K562 (cell line): ENCODE data around the gene RAB26. TPM values are rescaled to one million over a fixed set of nuclear protein-coding genes. Genes with fewer than 3 reads are reported as not detected.

Source experiments
- ATF7 ChIP-seq: fragments of 450-650 bp; IDR thresholded peaks from 2 replicates; pipeline ENCODE4 v1.7.1; 2014; ENCODE audit warnings: mild to moderate bottlenecking, moderate library complexity
- CEBPG ChIP-seq, 3 experiments: fragments of 200-800 bp in 1 of 3; sonication (Bioruptor generic) in 1 of 3; sonication (generic) in 1 of 3; formaldehyde crosslinking in 1 of 3; IDR thresholded peaks in 2 of 3; conservative IDR thresholded peaks in 1 of 3; 2 replicates each; pipeline versions ENCODE4 v1.6.1 to v1.8.0; 2016 to 2022; ENCODE audit warnings: missing compliant biosample characterization in 2 of 3, missing genetic modification characterization in 2 of 3, mild to moderate bottlenecking in 1 of 3, missing genetic modification reagents in 1 of 3
- CXXC5 ChIP-seq: fragments of 250-450 bp; sonication (Bioruptor Pico); IDR thresholded peaks from 2 replicates; pipeline ENCODE4 v1.8.0; 2022; ENCODE audit warnings: inconsistent platforms, mild to moderate bottlenecking, moderate library complexity
- ESRRA ChIP-seq: fragments of 450-650 bp; IDR thresholded peaks from 2 replicates; pipeline ENCODE4 v1.6.1; 2014; ENCODE audit warnings: low read depth, mild to moderate bottlenecking, moderate library complexity, borderline replicate concordance
- FIP1L1 ChIP-seq: fragments of 200-400 bp; formaldehyde crosslinking; IDR thresholded peaks from 2 replicates; pipeline ENCODE4 v1.6.1; 2018; ENCODE audit warnings: mild to moderate bottlenecking, low read depth, low read length; ENCODE audit not compliant: poor library complexity, severe bottlenecking
- GTF2E2 ChIP-seq: fragments of 200-800 bp; sonication (Bioruptor generic); IDR thresholded peaks from 2 replicates; pipeline ENCODE4 v1.6.1; 2016; ENCODE audit warnings: missing genetic modification characterization, missing compliant biosample characterization
- HMGXB4 ChIP-seq: sonication (generic); formaldehyde crosslinking; IDR thresholded peaks from 2 replicates; pipeline ENCODE4 v1.8.1; 2023; ENCODE audit warnings: mild to moderate bottlenecking, missing genetic modification reagents
- LEF1 ChIP-seq: fragments of 450-650 bp; IDR thresholded peaks from 2 replicates; pipeline ENCODE4 v1.6.1; 2016; ENCODE audit warnings: mild to moderate bottlenecking
- MAZ ChIP-seq, 2 experiments: fragments of 450-650 bp in 1 of 2; sonication (generic) in 1 of 2; formaldehyde crosslinking; IDR thresholded peaks in 1 of 2; conservative IDR thresholded peaks in 1 of 2; 2 replicates each; pipeline versions ENCODE4 v1.4.0 to v1.5.0; 2020; ENCODE audit warnings: mild to moderate bottlenecking in 1 of 2, missing genetic modification reagents in 1 of 2
- NR4A1 ChIP-seq, 2 experiments: fragments of 250-450 bp in 1 of 2; fragments of 450-650 bp in 1 of 2; sonication (Bioruptor Pico) in 1 of 2; IDR thresholded peaks; 2 replicates each; pipeline versions ENCODE4 v1.4.0 to v1.6.1; 2016 to 2020; ENCODE audit warnings: mild to moderate bottlenecking in 2 of 2, missing compliant biosample characterization in 1 of 2, missing genetic modification characterization in 1 of 2, moderate library complexity in 1 of 2
- NRF1 ChIP-seq, 2 experiments: fragments of 450-650 bp; IDR thresholded peaks in 1 of 2; conservative IDR thresholded peaks in 1 of 2; 2 replicates each; pipeline ENCODE4 v1.6.1; 2014; ENCODE audit warnings: mild to moderate bottlenecking in 2 of 2
- SAP30 ChIP-seq: fragments of 200-600 bp; sonication (generic); IDR thresholded peaks from 2 replicates; pipeline ENCODE4 v1.6.1; 2012; ENCODE audit warnings: borderline replicate concordance, low read depth, mild to moderate bottlenecking, moderate library complexity, low read length, control low read depth, inconsistent platforms; ENCODE audit not compliant: insufficient read depth, poor library complexity, severe bottlenecking
- SUPT5H ChIP-seq: fragments of 450-650 bp; IDR thresholded peaks from 2 replicates; pipeline ENCODE4 v1.6.1; 2016
- U2AF1 ChIP-seq: fragments of 200-400 bp; formaldehyde crosslinking; optimal IDR thresholded peaks from 2 replicates; pipeline ENCODE3; 2017; ENCODE audit warnings: mild to moderate bottlenecking, low read depth, low read length, moderate library complexity
- ZNF212 ChIP-seq: fragments of 450-650 bp; formaldehyde crosslinking; IDR thresholded peaks from 2 replicates; pipeline ENCODE4 v1.4.0; 2020; ENCODE audit warnings: mild to moderate bottlenecking
- ZNF253 ChIP-seq: fragments of 250-450 bp; sonication (Bioruptor Pico); conservative IDR thresholded peaks from 2 replicates; pipeline ENCODE4 v1.6.1; 2021; ENCODE audit warnings: mild to moderate bottlenecking
- ZNF77 ChIP-seq: fragments of 250-450 bp; sonication (Bioruptor Pico); IDR thresholded peaks from 2 replicates; pipeline ENCODE4 v1.5.0; 2020
- ZNF780A ChIP-seq: fragments of 250-450 bp; sonication (Bioruptor Pico); IDR thresholded peaks from 2 replicates; pipeline ENCODE4 v1.5.0; 2021; ENCODE audit warnings: mild to moderate bottlenecking
- ZNF79 ChIP-seq: fragments of 250-450 bp; sonication (Bioruptor Pico); IDR thresholded peaks from 2 replicates; pipeline ENCODE4 v1.4.0; 2020; ENCODE audit warnings: low read depth, mild to moderate bottlenecking, moderate library complexity
- polyA plus RNA-seq, 8 experiments: library from polyadenylated mRNA; depleted of rRNA in 4 of 8; stranded (reverse) in 5 of 8; unstranded in 3 of 8; fragments of >200 nt; fragmentation: Nextera tagmentation in 2 of 8; fragmentation: Illumina TruSeq in 1 of 8; extraction: Ambion mirVana in 2 of 8; extraction: Trizol in 1 of 8; gene quantifications; 2 replicates each; pipeline versions ENCODE4 v1.2.1 to v1.2.3, GENCODE V29; 2011 to 2014; ENCODE audit warnings: inconsistent platforms in 1 of 8, missing spikeins in 1 of 8
- total RNA-seq, 7 experiments: library from RNA; depleted of rRNA in 6 of 7; stranded (reverse); fragments of >200 nt in 6 of 7; fragmentation: Illumina TruSeq in 2 of 7; extraction: Trizol in 2 of 7; gene quantifications; 2 replicates each; pipeline versions ENCODE4 v1.2.1 to v1.2.3, GENCODE V29; 2011 to 2021; ENCODE audit warnings: low replicate concordance in 1 of 7
- TF ChIP-seq, protein P1 (sequence below): fragments of 250-450 bp; sonication (Bioruptor Pico); IDR thresholded peaks from 2 replicates; pipeline ENCODE4 v1.4.0; 2020

Gene RAB26
- total and polyA plus RNA-seq, 9 of the 15 experiments (the other 6 are each of a cell fraction or from before 2014, with no cell fraction given): 0.25 to 6.1 (median 2.1) TPM

DNA sequence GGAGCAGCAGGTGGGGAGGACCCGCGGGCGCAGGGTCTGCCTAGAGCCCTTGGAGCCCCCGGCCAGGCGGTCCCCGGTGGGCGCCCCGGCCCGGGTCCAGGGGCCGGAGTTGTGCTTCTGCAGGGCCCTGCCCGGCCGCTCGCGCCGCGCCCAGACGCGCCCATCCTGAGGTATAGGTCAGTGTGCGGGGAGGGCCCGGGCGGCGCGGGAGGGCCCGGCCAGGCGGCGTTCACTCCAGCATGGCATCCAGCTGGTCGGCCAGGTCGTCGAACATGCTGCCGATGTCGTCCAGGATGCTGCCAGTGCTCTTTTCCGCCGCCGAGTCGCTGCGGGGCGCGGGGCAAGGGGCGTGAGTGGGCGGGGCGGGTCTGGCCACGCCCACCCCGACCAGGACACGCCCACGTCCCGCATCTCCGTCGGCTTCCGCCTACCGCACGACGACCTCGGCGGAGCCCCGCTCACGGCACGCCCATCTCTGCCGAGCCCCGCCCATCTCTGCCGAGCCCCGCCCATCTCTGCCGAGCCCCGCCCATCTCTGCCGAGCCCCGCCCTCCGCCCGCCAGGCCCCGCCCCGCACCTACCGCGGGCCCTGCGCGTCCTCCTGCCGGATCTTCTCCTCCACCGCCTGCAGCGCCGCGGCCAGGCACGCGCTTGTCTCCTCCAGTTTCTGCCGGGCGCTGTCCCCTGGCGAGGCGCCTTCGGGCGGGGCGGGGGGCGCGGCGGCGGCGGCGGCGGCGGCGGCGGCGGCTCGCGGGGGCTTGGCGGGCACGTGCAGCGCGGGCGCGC is 30.1 kb downstream of the RAB26 start (continued):
- TF ChIP-seq ZNF780A (no peak), ATF7 (no peak), CXXC5 (peak; percentile 41), ZNF212 (no peak), ESRRA (no peak), SUPT5H (peak; percentile 65), SAP30 (no peak), LEF1 (no peak), MAZ (CRISPR knock-in tag; conservative IDR thresholded peaks at IDR 0.05 in 1 of 2, IDR thresholded peaks at IDR 0.05 in 1 of 2) (peak in 1 of 2 experiments; percentile 68; a peak in 2 of 4 replicates), ZNF79 (CRISPR knock-in tag) (no peak), FIP1L1 (peak; percentile 23), U2AF1 (no peak), HMGXB4 (CRISPR knock-in tag) (peak; percentile 71; the same call in 1 of the 2 replicates), NR4A1 (CRISPR knock-in tag; IDR thresholded peaks at IDR 0.05) (no peak), NR4A1 (tag; IDR thresholded peaks at IDR 0.05) (no peak), ZNF77 (CRISPR knock-in tag) (no peak), GTF2E2 (tag) (no peak), CEBPG (CRISPR knock-in tag; IDR thresholded peaks at IDR 0.05) (no peak), CEBPG (tag; conservative IDR thresholded peaks at IDR 0.05 in 1 of 2, IDR thresholded peaks at IDR 0.05 in 1 of 2) (no peak), NRF1 (conservative IDR thresholded peaks at IDR 0.05 in 1 of 2, IDR thresholded peaks at IDR 0.05 in 1 of 2) (peak; percentile 69 to 74), ZNF253 (CRISPR knock-in tag) (no peak)
- TF ChIP-seq, protein P1, sequence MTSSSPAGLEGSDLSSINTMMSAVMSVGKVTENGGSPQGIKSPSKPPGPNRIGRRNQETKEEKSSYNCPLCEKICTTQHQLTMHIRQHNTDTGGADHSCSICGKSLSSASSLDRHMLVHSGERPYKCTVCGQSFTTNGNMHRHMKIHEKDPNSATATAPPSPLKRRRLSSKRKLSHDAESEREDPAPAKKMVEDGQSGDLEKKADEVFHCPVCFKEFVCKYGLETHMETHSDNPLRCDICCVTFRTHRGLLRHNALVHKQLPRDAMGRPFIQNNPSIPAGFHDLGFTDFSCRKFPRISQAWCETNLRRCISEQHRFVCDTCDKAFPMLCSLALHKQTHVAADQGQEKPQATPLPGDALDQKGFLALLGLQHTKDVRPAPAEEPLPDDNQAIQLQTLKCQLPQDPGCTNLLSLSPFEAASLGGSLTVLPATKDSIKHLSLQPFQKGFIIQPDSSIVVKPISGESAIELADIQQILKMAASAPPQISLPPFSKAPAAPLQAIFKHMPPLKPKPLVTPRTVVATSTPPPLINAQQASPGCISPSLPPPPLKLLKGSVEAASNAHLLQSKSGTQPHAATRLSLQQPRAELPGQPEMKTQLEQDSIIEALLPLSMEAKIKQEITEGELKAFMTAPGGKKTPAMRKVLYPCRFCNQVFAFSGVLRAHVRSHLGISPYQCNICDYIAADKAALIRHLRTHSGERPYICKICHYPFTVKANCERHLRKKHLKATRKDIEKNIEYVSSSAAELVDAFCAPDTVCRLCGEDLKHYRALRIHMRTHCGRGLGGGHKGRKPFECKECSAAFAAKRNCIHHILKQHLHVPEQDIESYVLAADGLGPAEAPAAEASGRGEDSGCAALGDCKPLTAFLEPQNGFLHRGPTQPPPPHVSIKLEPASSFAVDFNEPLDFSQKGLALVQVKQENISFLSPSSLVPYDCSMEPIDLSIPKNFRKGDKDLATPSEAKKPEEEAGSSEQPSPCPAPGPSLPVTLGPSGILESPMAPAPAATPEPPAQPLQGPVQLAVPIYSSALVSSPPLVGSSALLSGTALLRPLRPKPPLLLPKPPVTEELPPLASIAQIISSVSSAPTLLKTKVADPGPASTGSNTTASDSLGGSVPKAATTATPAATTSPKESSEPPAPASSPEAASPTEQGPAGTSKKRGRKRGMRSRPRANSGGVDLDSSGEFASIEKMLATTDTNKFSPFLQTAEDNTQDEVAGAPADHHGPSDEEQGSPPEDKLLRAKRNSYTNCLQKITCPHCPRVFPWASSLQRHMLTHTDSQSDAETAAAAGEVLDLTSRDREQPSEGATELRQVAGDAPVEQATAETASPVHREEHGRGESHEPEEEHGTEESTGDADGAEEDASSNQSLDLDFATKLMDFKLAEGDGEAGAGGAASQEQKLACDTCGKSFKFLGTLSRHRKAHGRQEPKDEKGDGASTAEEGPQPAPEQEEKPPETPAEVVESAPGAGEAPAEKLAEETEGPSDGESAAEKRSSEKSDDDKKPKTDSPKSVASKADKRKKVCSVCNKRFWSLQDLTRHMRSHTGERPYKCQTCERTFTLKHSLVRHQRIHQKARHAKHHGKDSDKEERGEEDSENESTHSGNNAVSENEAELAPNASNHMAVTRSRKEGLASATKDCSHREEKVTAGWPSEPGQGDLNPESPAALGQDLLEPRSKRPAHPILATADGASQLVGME (CRISPR knock-in tag): no peak
